22Rv1 (cell line): ENCODE results near the gene FOXO3.

Experiments
- ZFX ChIP-seq: fragments of 450-650 bp; IDR thresholded peaks from 2 replicates; pipeline ENCODE4 v1.6.1; 2017; ENCODE audit warnings: antibody characterized with exemption, borderline replicate concordance
- TF ChIP-seq, protein P1 (sequence below): fragments of 450-650 bp; IDR thresholded peaks from 2 replicates; pipeline ENCODE4 v1.5.1; 2017; ENCODE audit warnings: mild to moderate bottlenecking

DNA sequence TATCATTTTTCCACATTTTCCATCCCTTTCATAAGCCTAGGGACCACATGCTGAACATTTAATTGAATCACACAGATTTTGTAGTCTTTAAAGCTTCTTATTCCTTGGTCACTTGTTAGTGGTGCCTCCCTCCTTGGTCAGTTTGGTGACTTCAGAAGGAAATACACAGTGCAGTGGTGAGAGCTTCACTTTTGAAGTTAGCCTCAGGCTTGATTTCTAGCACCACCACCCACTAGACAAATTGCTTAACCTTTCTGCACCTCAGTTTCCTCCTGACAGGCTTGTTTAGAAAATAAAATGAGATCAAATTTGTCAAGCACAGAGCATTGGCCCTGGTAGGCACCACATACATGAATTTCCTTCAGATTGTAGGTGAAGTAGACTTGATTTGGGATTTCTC is 91.7 kb downstream of the FOXO3 start:
- TF ChIP-seq, protein P1, sequence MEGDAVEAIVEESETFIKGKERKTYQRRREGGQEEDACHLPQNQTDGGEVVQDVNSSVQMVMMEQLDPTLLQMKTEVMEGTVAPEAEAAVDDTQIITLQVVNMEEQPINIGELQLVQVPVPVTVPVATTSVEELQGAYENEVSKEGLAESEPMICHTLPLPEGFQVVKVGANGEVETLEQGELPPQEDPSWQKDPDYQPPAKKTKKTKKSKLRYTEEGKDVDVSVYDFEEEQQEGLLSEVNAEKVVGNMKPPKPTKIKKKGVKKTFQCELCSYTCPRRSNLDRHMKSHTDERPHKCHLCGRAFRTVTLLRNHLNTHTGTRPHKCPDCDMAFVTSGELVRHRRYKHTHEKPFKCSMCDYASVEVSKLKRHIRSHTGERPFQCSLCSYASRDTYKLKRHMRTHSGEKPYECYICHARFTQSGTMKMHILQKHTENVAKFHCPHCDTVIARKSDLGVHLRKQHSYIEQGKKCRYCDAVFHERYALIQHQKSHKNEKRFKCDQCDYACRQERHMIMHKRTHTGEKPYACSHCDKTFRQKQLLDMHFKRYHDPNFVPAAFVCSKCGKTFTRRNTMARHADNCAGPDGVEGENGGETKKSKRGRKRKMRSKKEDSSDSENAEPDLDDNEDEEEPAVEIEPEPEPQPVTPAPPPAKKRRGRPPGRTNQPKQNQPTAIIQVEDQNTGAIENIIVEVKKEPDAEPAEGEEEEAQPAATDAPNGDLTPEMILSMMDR, result no peak
- TF ChIP-seq ZFX, result no peak
